ENCODE results near the gene CPVL.

GRCh38 chr7:28957064-28957750, 189.1 kb downstream of the CPVL start:
- no peak for TF ChIP-seq CTCF (conservative IDR thresholded peaks at IDR 0.05; ENCODE audit: low read depth, low read length)
- no peak for TF ChIP-seq POLR2A (IDR thresholded peaks at IDR 0.05; ENCODE audit: low read depth, low read length)
- TF ChIP-seq SMC3 (IDR thresholded peaks at IDR 0.05; ENCODE audit: low read depth, low read length) = no peak
- TF ChIP-seq CEBPB (IDR thresholded peaks at IDR 0.05; ENCODE audit: low read depth, low read length) = no peak
- no peak for TF ChIP-seq RCOR1 (IDR thresholded peaks at IDR 0.05; ENCODE audit: insufficient replicate concordance, low read length)

Data from IMR-90 (cell line).